Activated T-helper 1 cell treated with anti-CD3 and anti-CD28 coated beads, Interleukin-2, amount 50 U/mL, for 16 hours (primary cell): ENCODE measurements around the gene CRIP1.

Source experiments
- DNase-seq, 2 donors: peaks; one replicate each; pipeline ENCODE4 v3.0.0-alpha.2; 2020; ENCODE audit warnings: low read depth in 1 of 2, low spot score in 1 of 2

The CRIP1 gene

GRCh38 chr14:105492031-105492970 is 5.6 kb downstream of the CRIP1 start:
- DNase-seq: no peak

DNA sequence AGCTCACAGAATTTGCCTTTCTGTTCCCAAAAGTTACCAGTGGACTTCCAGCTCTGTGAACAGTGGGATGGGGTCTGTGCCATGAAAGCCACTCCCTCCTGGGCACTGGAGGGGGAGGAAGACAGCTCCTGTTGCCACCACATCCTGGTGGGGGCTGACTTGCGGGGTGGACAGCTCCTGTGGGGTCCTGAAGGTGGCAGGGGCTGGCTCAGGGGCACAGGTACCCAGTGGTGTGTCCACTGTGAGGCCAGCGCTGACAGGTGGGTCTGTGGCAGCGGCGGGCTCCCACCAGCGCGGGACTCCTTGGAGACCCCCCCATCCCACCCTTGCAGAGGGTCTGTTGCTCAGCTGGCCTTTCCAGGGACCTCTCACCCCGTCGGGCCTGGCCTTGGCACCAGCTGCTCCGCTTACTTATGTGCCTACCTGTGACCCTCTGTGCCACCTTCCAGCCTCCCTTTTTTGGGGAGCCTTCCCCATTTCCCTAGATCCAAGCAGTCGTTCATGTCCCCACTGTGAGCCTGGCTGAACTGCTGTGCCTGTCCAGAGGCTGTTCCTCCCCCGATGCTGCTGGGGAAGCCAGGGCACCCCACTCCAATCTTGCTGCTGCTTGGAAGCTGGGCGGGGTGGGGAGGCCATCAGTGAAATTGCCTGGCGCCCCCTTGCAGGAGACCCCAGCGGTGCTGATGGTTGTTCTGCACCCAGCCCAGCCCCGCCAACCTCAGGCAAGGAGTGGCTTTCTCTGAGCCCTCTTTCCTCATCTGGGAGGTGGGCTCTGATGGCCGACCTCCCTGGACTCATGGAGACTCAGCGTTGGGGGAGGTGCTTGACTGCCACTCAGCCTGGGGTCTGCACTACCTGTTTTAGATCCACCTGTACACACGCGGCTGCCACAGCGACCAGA is 6.5 kb downstream of the CRIP1 start:
- DNase-seq: no peak

DNA sequence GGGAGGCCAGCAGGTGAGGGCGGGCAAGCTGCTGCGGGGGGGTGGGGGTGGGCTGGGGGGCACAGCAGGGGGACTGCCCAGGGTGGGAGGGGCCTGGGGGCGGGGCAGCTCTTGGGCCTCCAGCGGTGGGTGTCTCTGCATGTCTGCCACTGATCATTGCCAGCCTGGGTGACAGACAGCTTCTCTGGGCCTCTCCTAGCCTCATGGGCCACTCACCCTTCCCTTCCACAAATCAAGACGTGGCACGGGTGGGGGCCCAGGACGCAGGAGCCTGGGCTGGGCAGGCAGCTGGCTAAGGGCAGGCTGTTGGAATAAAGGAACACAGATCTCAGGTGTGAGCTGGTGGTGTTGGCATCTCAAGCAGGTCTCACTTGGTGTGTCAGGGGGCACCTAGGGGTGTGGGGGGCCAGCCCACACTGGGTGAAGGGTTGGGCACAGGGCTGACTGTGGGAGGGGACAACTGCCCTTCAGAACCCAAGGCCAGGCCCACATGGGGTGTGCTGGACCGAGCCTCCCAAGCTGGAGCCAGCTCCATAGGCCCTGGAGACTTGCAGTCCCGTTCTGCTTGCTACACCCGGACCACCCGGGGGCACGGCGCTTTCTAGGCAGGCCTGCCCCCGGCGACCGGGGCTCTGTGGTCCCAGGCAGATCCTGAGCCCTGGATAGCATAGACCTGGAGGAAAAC is 7.4 kb downstream of the CRIP1 start:
- no peak for DNase-seq

DNA sequence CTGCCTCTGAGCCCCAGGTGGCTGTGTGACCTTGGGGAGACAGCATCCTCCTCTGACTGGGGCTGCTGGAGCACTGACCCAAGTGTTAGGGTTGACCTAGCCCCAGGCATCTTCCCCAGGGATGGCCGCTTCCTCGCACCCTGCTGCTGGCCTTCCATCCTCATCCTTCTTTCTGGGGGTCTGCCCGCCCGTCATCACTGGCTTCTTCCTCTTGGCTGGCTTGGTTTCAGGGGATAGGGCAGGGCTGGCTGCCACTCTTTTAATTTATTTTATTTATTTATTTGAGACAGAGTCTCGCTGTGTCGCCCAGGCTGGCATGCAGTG is 7.9 kb downstream of the CRIP1 start:
- no peak for DNase-seq

- no peak for DNase-seq
Measured at GRCh38 chr14:105495101-105495989, 8.7 kb downstream of the CRIP1 start.

DNA sequence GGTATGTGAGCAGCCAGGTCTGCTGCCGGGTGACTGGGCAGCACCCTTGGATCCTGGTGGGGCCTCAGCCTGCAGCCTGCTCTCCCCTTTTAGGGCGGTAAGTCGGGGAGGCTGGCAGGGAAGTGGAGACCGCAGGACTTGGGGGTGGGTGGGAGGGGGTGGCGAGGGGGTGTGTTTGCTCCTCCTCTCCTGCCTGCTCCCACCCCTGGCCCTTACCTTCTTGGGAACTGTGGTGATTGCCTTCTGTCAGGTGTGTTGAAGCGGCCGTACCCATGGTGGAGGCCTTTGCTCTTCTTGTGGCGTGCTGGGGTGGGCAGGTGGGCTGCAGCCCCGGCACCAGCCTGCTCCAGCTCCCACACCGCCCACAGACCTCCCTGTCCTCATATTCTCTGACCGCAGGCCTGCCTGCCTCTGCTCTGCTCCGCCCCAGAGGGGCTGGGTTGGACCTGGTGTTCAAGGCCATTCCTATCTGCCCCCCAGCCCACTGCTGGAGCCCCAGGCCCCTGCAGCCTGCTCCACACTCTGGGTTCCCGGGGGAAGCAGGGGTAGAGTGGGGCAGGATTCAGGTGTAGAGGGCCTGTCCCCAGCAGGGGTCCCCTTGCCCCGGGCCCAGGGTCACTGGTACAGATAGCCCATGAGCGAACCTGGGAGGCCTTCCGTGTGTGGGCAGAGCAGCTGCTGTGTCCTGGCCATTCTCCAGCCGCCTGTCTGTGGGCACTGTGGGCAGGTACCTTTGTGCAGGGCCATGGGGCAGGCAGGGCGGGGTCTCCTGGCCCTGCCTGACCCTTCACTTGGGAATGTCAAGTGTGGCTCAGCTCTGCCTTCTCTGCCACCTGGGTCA is 9.5 kb downstream of the CRIP1 start:
- no peak for DNase-seq

DNA sequence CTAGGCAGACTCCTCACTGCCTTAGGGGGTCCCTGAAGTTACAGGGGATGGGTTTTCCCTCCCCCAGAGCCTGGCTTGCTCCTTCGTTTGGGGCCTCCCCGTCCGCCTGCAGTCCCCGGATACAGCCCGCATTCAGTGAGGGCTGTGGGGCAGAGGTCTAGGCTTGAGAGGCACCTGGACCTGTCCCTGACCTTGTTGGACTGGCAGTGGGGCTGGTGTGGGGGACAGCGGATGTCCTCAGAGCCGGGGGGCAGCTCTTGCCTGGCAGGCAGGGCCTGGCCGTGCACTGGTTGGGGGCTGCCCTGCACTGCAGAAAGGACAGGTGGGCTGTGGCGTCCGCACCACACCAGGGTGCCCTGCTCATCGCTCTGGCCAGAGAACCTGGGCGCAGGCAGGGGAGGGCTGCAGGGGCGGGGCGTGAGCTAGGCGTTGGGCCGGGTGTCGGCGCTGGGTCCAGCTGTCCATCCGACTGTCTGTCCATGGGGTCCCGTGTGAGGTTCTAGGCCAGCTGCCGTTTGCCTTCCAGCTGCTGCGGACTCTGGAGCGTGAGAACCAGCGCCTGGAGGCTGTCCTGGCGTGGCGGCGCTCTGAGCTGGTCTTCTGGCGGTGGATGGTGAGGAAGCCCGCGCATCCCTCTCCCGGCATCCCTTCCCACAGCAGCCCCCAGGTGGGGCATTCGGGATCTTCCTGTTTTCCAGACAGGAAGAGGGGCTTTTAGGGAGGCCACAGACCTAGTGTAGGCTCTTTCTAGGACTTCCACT is 10.3 kb downstream of the CRIP1 start:
- DNase-seq: no peak

DNA sequence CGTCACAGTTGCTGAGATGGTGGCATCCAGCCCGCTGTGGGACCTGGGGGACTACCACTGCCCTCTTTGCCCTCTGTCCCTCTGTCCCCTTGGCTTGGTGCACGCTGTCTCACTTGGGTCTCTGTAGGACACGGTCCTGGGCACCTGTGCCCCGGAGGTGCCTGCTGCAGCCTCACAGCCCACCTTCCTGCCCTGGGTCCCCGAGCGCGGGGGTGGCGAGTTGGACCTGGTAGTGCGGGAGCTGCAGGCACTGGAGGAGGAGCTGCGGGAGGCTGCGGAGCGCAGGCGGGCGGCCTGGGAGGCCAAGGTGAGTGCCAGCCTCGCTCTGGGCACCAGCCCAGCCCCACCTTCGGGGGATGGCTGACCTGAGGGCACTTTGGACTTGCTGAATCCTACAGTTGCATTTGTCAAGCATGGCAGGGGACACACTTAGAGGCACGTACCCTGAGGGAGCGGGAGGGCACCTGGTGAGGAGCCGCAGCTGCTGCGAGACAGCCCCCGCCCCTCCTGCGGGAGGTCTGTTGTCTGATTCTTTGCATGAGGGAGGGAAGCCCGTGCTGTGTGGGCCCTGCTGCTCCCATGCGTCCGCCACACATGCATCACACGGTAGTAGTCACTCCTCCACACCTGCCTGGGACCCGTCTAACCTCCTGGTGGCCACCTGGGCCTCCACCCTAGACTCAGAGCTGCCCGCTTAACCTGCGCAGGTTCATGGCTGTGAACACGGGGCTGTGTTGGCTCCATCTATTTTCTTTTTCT is 11.2 kb downstream of the CRIP1 start:
- DNase-seq: no peak

- DNase-seq: no peak
Measured at GRCh38 chr14:105498430-105499255, 12.0 kb downstream of the CRIP1 start.

DNA sequence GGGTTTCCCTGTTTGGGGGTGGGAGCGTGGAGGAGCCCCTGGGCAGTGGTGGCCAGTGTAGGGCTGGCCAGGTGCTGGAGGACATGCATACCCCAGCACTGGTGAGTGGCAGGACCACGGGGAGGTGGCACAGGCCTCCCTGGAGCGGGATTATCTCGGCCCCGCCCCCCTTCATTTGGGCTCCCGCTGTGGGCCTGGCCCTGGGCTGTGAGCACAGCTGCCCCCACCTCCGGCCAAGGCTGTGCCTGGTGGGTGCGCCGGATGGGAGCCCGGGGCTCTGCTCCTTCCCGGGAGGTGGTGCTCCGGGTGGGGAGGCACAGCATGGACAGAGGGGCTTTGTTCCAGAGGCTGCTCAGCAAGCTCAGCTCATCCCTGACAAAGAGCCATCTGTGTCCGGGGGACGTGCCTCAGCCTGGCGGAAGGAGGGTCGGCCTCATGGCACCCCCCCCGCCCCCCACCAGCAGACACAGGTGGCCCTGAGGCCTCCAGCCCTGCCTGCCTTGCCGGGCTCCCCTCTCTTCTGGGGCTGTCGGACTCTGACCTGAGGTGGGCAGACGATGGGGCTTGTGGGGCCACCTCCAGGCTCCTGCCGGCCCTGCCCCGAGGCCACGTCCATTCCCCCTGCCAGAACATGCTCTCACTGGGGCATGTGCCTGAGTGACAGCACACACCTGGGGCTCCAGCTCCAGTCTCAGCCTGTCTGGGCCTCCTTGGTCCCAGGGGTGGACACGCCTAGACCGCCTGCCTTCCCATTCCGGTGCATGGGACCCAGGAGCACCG is 12.8 kb downstream of the CRIP1 start:
- DNase-seq: no peak

DNA sequence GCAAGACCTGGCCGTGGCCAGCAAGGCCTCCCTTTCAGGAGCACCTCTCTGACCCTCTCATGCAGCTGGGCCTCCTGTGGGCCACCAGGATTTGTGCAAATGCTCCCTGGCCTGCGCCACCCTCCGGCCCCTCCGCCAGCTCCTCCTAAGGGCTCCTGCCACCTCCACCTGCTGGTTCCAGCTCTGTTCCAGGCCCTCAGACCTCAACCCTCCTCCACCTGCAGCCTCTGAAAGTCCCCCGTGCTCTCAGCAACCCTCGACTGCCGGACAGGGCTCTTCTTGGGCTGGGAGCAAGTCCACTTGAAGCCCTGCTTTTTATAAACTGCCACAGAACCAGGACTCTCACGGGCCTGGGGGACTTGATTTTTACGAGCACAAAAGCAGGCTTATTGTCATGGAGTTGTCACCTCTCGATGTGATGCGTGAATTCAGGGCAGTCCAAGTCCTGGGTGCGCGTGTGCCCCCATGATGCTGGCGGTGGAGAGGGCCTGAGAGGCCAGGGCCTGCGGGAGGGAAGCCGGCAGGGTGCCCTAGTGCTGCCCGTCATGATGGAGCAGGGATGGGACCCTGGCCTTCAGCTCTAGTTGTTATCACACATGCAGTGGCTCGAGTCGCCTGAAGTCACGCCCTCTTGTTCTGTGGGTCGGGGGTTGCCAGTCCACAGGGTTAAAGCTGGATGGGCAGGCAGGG is 13.5 kb downstream of the CRIP1 start:
- no peak for DNase-seq

DNA sequence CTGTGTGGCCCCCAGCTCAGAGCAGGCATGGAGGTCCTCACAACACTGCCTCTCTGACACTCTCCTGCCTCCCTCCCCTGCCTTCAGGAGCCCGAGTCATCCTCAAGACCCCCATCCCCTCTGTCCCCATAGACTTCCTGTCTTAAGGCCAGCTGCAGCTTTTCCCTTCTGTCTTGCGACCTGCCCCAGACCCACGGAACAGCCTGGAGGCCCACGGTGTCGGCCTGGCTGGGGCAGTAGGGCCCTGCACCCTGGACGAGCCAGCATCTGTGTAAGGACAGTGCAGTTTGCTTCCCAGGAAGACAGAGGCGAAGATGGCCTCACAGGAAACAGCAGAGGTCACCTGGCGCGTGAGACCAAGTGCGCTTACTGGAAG is 14.0 kb downstream of the CRIP1 start:
- DNase-seq: no peak

DNA sequence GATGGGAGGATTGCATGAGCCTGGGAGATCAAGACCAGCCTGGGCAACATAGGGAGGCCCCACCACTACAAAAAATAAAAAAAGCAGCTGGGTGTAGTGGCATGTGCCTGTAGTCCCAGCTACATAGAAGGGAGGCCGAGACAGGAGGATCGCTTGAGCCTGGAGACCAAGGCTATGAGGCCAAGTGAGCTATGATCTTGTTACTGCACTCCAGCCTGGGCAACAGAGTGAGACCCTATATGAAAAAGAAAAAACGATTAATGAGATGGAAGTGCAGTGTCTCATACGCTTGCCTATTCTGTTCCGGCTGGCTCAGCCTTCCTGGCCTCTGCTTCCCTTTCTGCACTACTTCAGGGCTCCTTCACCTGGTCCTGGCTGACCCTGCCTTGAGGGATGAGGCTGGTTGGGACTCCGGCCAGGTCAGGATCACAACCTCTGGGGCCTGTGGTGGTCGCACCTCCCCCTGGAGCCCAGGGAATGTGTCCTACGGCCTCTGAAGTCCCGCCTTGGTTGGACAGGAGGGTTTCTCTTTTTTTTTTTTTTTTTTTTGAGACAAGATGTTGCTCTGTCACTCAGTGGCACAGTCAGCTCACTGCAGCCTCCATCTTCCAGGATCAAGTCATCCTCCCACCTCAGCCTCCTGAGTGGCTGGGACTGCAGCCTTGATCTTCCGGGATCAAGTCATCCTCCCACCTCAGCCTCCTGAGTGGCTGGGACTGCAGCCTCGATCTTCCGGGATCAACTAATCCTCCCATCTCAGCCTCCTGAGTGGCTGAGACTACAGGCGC is 15.0 kb downstream of the CRIP1 start:
- no peak for DNase-seq

- DNase-seq: no peak
Measured at GRCh38 chr14:105502446-105503295, 16.0 kb downstream of the CRIP1 start.
